Activated CD8-positive, alpha-beta memory T cell treated with anti-CD3 and anti-CD28 coated beads, Interleukin-2, amount 50 U/mL, for 1 hour (primary cell): Measurements from ENCODE around the gene FXYD5.

Experiments
- DNase-seq: peaks from one replicate; pipeline ENCODE4 v3.0.0-alpha.2; 2020; ENCODE audit errors: extremely low read depth

FXYD5 gene

DNA sequence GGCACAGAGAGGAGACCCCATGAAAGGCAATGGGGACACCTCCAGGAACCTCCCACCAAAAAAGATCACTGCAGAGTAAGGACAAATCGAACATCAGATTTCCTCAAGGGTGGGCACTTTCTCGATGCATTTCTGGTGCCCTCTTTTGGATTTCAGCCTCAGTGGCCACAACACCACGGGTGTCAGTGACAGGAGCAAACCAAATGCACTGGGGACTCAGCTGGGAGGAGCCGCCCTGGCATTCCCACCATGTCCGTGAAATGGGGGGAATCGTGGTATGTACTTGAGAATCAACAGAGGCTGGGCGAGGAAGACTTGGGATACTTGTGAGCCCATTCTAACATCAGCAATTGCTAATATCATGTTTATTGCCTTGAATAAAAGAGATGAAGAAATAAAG lies 57.7 kb downstream of the FXYD5 start:
- no peak for DNase-seq

DNA sequence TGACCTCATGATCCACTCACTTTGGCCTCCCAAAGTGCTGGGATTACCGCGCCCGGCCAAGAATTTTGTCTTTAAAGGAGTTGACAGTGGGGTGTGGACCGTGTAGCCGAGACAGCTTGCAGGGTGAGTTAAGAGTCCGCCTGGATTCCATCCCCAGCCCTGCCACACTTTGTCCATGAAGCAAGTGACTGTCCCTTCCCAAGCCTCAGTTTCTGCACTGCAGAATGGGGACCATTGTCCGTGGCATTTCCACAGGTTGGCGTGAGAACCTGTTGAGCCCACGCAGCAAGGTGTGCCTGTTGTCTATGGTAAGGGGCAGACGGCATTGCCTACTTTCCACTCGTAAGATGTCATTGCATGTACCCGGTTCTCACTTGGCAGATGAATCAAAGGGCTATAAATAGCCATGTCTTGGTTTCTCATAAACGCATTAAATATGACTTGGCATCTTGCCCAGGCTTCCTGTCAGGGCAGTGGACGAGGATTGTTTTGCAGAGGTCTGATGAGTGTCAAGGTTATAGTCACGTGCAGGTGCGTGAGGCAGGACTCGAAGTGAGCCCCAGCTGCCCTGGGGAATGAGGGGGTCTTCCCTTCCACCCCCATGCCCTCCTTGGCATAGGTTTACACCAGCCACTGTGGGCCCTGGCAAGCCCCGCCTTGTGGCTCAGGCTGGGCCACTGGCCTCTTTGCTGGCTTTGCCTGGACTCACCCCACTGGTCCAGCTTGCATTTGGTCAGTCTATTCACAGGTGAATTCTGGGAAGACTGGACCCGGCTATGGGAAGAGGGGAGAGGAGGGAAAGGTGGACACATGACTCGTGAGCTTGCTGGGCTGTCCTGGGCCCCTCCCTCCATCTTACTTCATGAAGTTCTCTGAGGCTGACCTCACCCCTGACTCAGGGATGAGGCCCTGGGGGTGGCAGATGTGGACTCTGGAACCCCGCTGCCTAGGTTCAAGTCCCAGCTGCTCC lies 59.4 kb downstream of the FXYD5 start:
- peak; percentile 96 for DNase-seq

DNA sequence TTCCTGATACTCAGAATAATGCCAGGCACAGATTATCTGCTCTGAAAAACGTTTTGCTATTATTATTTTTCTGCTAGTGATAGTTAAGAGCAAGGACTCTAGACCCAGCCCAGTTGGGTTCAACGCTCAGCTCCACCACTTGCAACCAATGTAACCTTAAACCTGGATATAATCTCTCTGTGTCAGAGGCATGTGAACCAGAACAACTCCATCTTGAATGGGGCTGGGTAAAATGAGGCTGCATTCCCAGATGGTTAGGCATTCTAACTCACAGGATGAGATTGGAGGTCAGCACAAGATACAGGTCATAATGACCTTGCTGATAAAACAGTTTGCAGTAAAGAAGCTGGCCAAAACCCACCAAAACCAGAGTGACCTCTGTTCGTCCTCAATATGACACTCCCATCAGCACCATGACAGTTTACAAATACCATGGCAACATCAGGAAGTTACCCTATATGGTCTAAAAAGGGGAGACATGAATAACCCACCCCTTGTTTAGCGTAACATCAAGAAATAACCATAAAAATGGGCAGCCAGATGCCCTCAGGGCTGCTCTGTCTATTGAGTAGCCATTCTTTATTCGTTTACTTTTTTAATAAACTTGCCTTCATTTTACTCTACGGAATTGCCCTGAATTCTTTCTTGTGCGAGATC lies 60.4 kb downstream of the FXYD5 start:
- no peak for DNase-seq

DNA sequence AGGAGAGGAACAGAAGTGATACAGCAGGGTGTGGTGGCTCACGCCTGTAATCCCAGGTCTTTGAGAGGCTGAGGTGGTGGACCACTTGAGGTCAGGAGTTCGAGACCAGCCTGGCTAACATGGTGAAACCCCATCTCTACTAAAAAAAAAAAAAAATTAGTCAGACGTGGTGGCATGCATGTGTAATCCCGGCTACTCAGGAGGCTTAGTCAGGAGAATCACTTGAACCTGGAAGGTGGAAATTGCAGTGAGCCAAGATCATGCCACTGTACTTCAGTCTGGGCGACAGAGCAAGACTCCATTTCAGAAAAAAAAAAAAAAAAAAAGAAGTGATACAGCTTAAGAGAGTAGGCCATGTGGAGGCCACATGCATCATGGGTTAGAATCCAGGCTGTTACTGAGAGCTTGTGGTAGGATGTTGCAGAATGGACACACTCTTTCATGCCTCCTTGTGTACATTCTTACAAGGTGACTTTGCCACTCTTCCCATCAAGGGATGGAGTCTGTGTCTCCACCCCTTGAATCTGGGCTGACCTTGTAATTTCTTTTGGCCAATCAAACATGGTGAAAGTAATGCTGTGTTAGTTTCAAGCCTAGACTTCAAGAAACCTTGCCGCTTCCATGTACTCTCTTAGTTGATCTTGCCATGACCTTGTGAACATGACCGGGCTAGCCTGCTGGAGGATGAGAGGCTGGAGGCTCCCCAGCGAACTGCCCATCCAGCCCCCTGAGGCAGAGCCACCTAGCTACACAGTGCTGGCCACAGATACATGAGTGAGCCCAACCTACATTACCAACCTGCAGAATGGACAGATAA lies 61.7 kb downstream of the FXYD5 start:
- no peak for DNase-seq

DNA sequence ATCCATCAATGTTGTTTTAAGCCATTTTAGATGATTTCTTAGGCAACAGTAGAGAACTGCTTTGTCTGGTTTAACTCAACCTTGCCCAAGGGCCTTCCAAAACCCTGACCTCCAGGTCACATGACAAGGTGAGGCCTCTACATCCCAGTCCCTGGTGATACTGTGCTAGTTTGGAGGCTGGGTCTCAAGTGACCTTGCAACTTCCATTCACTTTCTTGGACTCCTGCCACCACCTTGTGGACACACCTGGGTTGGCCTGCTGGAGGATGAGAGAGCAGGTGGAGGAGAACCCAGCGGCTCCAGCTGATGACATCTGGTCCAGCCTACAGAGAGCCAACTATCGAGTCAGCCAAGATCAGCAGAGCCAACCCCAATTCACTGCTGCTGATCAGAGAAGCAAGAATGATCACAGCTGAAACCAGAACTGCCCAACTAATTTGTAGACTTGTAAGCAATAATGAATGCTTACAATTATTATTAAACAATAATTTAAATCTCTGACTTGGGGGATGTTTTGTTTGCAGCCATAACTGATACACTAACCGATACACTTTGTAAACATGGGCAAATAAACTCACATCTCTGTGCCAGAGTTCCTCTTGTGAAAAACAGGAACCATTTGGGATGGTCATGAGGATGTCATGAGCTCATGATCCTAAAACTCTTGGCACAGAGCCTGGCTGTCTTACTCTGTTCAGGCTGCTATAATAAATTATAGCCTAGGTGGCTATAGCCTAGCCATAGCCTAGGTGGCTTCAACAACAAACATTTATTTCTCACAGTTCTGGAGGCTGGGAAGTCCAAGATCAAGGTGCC lies 62.5 kb downstream of the FXYD5 start:
- no peak for DNase-seq

DNA sequence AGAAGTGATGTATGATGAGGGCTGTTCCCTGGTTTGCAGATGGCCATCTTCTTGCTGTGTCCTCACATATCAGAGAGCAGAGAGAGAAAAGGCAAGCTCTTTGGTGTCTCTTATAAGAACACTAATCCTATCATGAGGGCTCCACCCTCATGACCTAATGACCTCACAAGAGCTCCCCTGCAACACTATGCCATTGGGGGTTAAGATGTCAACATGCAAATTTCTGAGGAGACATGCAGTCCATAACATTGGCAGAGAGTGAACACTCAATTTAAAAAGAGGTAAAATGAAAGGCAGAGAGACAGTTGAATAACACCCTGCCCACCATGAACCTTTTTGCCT lies 63.1 kb downstream of the FXYD5 start:
- DNase-seq: no peak

DNA sequence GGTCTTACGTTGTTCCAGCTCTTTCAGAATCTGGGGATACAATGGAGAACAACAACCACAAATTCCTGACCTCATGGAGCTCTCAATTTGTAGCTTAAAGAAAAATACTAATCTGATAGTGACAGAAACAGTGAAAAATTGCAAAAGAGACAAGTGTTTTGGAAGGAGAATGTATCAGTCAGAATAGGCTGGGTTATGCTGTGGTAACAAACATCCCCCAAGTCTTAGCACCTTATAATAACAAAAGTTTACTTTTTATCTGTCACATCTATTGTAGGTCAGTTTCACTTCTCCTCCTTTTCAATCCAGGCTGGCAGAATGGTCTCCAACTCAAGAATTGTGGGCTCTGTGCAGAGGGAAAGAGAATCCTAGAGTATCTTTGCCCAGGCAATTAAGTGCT lies 64.5 kb downstream of the FXYD5 start:
- DNase-seq: no peak
